Loucy (cell line): ENCODE results near the gene IL16.

Experiments used
- CTCF ChIP-seq: fragments of 200-600 bp; sonication (generic); conservative IDR thresholded peaks from 2 replicates; pipeline ENCODE4 v1.5.1; 2014; ENCODE audit warnings: mild to moderate bottlenecking, antibody characterized with exemption, low read length
- EZH2phosphoT487 ChIP-seq: fragments of 200-600 bp; IDR thresholded peaks from 2 replicates; pipeline ENCODE4 v1.6.1; 2018; ENCODE audit warnings: antibody characterized with exemption, mild to moderate bottlenecking, moderate library complexity, borderline replicate concordance

- TF ChIP-seq CTCF (no peak), EZH2phosphoT487 (no peak)
Measured at GRCh38 chr15:81255958-81256320, 59.3 kb downstream of the IL16 start.
